IMR-90 (cell line): ENCODE data around the gene C2CD4D. TPM values are rescaled to one million over a fixed set of nuclear protein-coding genes. Genes with fewer than 3 reads are reported as not detected.

Experiments used
- ATAC-seq: fragments of 200-7000 bp; cut with Tn5 transposase; 2 replicates; pipeline ENCODE4 v1.9.1; 2020; ENCODE audit warnings: low read depth, mild to moderate bottlenecking, moderate library complexity
- BruUV-seq: library from RNA; stranded (reverse); fragments of 400-500 nt; replicated peaks from 2 replicates; lab custom pipeline; 2021; lab: Mats Ljungman, UMichigan
- CTCF ChIA-PET: fragments of 300-600 bp; formaldehyde crosslinking; extraction: SDS; loops from one replicate; lab custom pipeline; 2021; ENCODE audit warnings: antibody characterized with exemption; lab: Yijun Ruan, JAX
- POLR2A ChIA-PET: fragments of 300-600 bp; sonication (Branson Sonifier 250); formaldehyde crosslinking; loops from one replicate; lab custom pipeline; 2022; ENCODE audit warnings: antibody characterized with exemption; ENCODE audit not compliant: unreplicated experiment; lab: Charles Lee
- DNase-seq: peaks from one replicate; pipeline ENCODE4 v3.0.0; 2013
- H2AFZ ChIP-seq: replicated peaks from 2 replicates; pipeline ENCODE3; 2013; ENCODE audit warnings: low read length, mild to moderate bottlenecking; ENCODE audit not compliant: poor library complexity
- H2AK5ac ChIP-seq: 2 replicates; pipeline ENCODE4 v1.6.1; 2013; ENCODE audit warnings: low read depth, low read length, inconsistent platforms
- H2AK9ac ChIP-seq: replicated peaks from 2 replicates; pipeline ENCODE3; 2013; ENCODE audit warnings: mild to moderate bottlenecking, low read depth, low read length, moderate library complexity; ENCODE audit not compliant: poor library complexity
- H2BK120ac ChIP-seq: 2 replicates; pipeline ENCODE4 v1.6.1; 2013; ENCODE audit warnings: low read depth, low read length, inconsistent platforms
- H2BK15ac ChIP-seq: 3 replicates; pipeline ENCODE4 v1.6.1; 2013; ENCODE audit warnings: low read depth, low read length, inconsistent platforms
- H2BK20ac ChIP-seq: 2 replicates; pipeline ENCODE4 v1.6.1; 2013; ENCODE audit warnings: low read depth, mild to moderate bottlenecking, inconsistent platforms, low read length, moderate library complexity
- H2BK5ac ChIP-seq: 2 replicates; pipeline ENCODE4 v1.6.1; 2013; ENCODE audit warnings: mild to moderate bottlenecking, low read depth, low read length, inconsistent platforms; ENCODE audit not compliant: poor library complexity, severe bottlenecking
- H3K14ac ChIP-seq: replicated peaks from 2 replicates; pipeline ENCODE4 v1.6.1; 2013; ENCODE audit warnings: low read depth, low read length, inconsistent platforms
- H3K18ac ChIP-seq: 2 replicates; pipeline ENCODE4 v1.6.1; 2013; ENCODE audit warnings: low read depth, low read length, control low read depth
- H3K23ac ChIP-seq: 2 replicates; pipeline ENCODE4 v1.6.1; 2013; ENCODE audit warnings: low read depth, low read length, inconsistent platforms
- H3K27ac ChIP-seq: 2 replicates; pipeline ENCODE4 v1.5.1; 2013; ENCODE audit warnings: mild to moderate bottlenecking, control low read depth, low read length; ENCODE audit not compliant: insufficient read depth
- H3K27me3 ChIP-seq: 2 replicates; pipeline ENCODE4 v1.6.1; 2013; ENCODE audit warnings: low read length; ENCODE audit not compliant: control insufficient read depth, insufficient read depth
- H3K36me3 ChIP-seq: 2 replicates; pipeline ENCODE4 v1.6.1; 2013; ENCODE audit warnings: low read length, mixed read lengths; ENCODE audit not compliant: control insufficient read depth, insufficient read depth
- H3K4ac ChIP-seq: 2 replicates; pipeline ENCODE4 v1.6.1; 2013; ENCODE audit warnings: low read depth, low read length, inconsistent platforms
- H3K4me1 ChIP-seq: 2 replicates; pipeline ENCODE4 v1.6.1; 2013; ENCODE audit warnings: low read length, mixed read lengths; ENCODE audit not compliant: control insufficient read depth, insufficient read depth
- H3K4me2 ChIP-seq: 2 replicates; pipeline ENCODE4 v1.6.1; 2013; ENCODE audit warnings: low read depth, mild to moderate bottlenecking, control low read depth, low read length, moderate library complexity
- H3K4me3 ChIP-seq: 2 replicates; pipeline ENCODE4 v1.5.1; 2013; ENCODE audit warnings: low read depth, mild to moderate bottlenecking, control low read depth, low read length, moderate library complexity; ENCODE audit not compliant: insufficient read depth
- H3K56ac ChIP-seq: 2 replicates; pipeline ENCODE4 v1.6.1; 2013; ENCODE audit warnings: low read length, inconsistent platforms; ENCODE audit not compliant: insufficient read depth; ENCODE audit errors: extremely low read depth
- H3K79me1 ChIP-seq, 2 experiments: 2 replicates each; pipeline ENCODE4 v1.6.1; 2013; ENCODE audit warnings: low read length in 2 of 2, inconsistent platforms in 1 of 2, low read depth in 1 of 2
- H3K9ac ChIP-seq: 2 replicates; pipeline ENCODE4 v1.6.1; 2013; ENCODE audit warnings: low read depth, low read length, control low read depth
- H3K9me1 ChIP-seq: 2 replicates; pipeline ENCODE4 v1.6.1; 2013; ENCODE audit warnings: low read length, inconsistent platforms; ENCODE audit not compliant: insufficient read depth
- H3K9me3 ChIP-seq: 2 replicates; pipeline ENCODE4 v1.6.1; 2013; ENCODE audit warnings: low read length; ENCODE audit not compliant: control insufficient read depth, insufficient read depth
- H4K20me1 ChIP-seq: 2 replicates; pipeline ENCODE4 v1.6.1; 2013; ENCODE audit warnings: low read length, inconsistent platforms; ENCODE audit not compliant: insufficient read depth
- H4K5ac ChIP-seq: 2 replicates; pipeline ENCODE4 v1.6.1; 2013; ENCODE audit warnings: mild to moderate bottlenecking, low read depth, low read length, control low read depth
- H4K8ac ChIP-seq, 2 experiments: 2 replicates each; pipeline ENCODE4 v1.6.1; 2013; ENCODE audit warnings: low read depth in 2 of 2, low read length in 2 of 2, control low read depth in 1 of 2, inconsistent platforms in 1 of 2
- H4K91ac ChIP-seq: 2 replicates; pipeline ENCODE4 v1.6.1; 2013; ENCODE audit warnings: low read depth, low read length, inconsistent platforms; ENCODE audit not compliant: insufficient read depth
- BHLHE40 ChIP-seq: fragments of 150-350 bp; IDR thresholded peaks from 2 replicates; pipeline ENCODE4 v1.6.1; 2016; ENCODE audit warnings: mild to moderate bottlenecking, low read depth, low read length
- CHD1 ChIP-seq: IDR thresholded peaks from 2 replicates; pipeline ENCODE4 v1.6.1; 2012; ENCODE audit warnings: low read depth, low read length, improper control_type of control experiment
- ELK1 ChIP-seq: fragments of 150-350 bp; IDR thresholded peaks from 2 replicates; pipeline ENCODE4 v1.6.1; 2016; ENCODE audit warnings: low read depth, mild to moderate bottlenecking, low read length, moderate library complexity, borderline replicate concordance
- FOS ChIP-seq: fragments of 150-350 bp; IDR thresholded peaks from 2 replicates; pipeline ENCODE4 v1.6.1; 2016; ENCODE audit warnings: low read depth, low read length
- MAZ ChIP-seq: IDR thresholded peaks from 2 replicates; pipeline ENCODE4 v1.6.1; 2012; ENCODE audit warnings: low read depth, mild to moderate bottlenecking, low read length, improper control_type of control experiment, moderate library complexity, borderline replicate concordance
- MXI1 ChIP-seq: IDR thresholded peaks from 2 replicates; pipeline ENCODE4 v1.6.1; 2012; ENCODE audit warnings: low read depth, mild to moderate bottlenecking, low read length, moderate library complexity, borderline replicate concordance
- NFE2L2 ChIP-seq: fragments of 150-350 bp; IDR thresholded peaks from 2 replicates; pipeline ENCODE4 v1.6.1; 2016; ENCODE audit warnings: low read depth, mild to moderate bottlenecking, low read length
- POLR2A ChIP-seq: IDR thresholded peaks from 2 replicates; pipeline ENCODE4 v1.6.1; 2012; ENCODE audit warnings: mild to moderate bottlenecking, low read depth, low read length
- RAD21 ChIP-seq: IDR thresholded peaks from 2 replicates; pipeline ENCODE4 v1.6.1; 2012; ENCODE audit warnings: low read length, improper control_type of control experiment
- RCOR1 ChIP-seq: IDR thresholded peaks from 2 replicates; pipeline ENCODE4 v1.6.1; 2012; ENCODE audit warnings: mild to moderate bottlenecking, low read length, improper control_type of control experiment; ENCODE audit not compliant: insufficient replicate concordance
- RFX5 ChIP-seq: IDR thresholded peaks from 2 replicates; pipeline ENCODE4 v1.8.0; 2012; ENCODE audit warnings: low read depth, mild to moderate bottlenecking, low read length, moderate library complexity
- USF2 ChIP-seq: fragments of 150-350 bp; IDR thresholded peaks from 2 replicates; pipeline ENCODE4 v1.6.1; 2017; ENCODE audit warnings: mild to moderate bottlenecking, antibody characterized with exemption, low read length, low read depth
- WGBS, 2 experiments: methylation state at CpG; one replicate each; pipeline versions ENCODE4 v1.1.5 to v1.1.7; 2013; ENCODE audit warnings: missing lambda C conversion rate in 2 of 2; ENCODE audit not compliant: insufficient read length in 1 of 2; ENCODE audit errors: extremely low coverage in 2 of 2; 5-methylcytosine and 5-hydroxymethylcytosine counted together
- dilution Hi-C: fragments of 300-500 bp; cut with HindIII; formaldehyde crosslinking; loops from one replicate; pipeline ENCODE4 v1.14.3; 2018; ENCODE audit warnings: low sequenced_read_pairs; ENCODE audit not compliant: unreplicated experiment
- in situ Hi-C: fragments of 300-500 bp; cut with MboI; formaldehyde crosslinking; loops from 3 replicates; pipeline ENCODE4 v1.14.3; 2019; ENCODE audit warnings: low sequenced_read_pairs, inconsistent platforms, mixed read lengths
- intact Hi-C: fragments of 100-400 bp; cut with micrococcal nuclease; formaldehyde crosslinking; loops from 2 replicates; pipeline ENCODE4 v1.10.0; 2022
- polyA plus RNA-seq, 3 experiments: library from polyadenylated mRNA; depleted of rRNA; stranded (reverse); fragments of >200 nt; gene quantifications; 2 replicates each; pipeline ENCODE4 v1.2.3, GENCODE V29; 2012; ENCODE audit warnings: low replicate concordance in 1 of 3
- total RNA-seq: library from RNA; depleted of rRNA; stranded (reverse); fragments of >200 nt; gene quantifications from 2 replicates; pipeline ENCODE4 v1.2.3, GENCODE V29; 2012

C2CD4D gene
- total and polyA plus RNA-seq, 2 of the 4 experiments (the other 2 are of a cell fraction) = not detected

- Histone ChIP-seq H3K9me1 (no peaks in the 10 kb centered on the region), H3K9me3 (no peaks in the 10 kb centered on the region), H4K20me1 (no peaks in the 10 kb centered on the region)
Observed at GRCh38 chr1:151843398-151843797, 3.8 kb upstream of the C2CD4D start.

More at GRCh38 chr1:151843398-151843797, 3.8 kb upstream of the C2CD4D start:
- no peak overlapping the region for H4K91ac ChIP-seq
- H3K23ac ChIP-seq = no peak overlapping the region
- TF ChIP-seq USF2 (no peak), ELK1 (no peak), RAD21 (no peak), CHD1 (no peak), NFE2L2 (no peak), FOS (no peak), RCOR1 (no peak), MXI1 (no peak), POLR2A (no peak), BHLHE40 (no peak), MAZ (no peak), RFX5 (no peak)
- POLR2A ChIA-PET = no interaction called here
- no peaks in the 10 kb centered on the region for H3K36me3 ChIP-seq
- no peak overlapping the region for H2BK15ac ChIP-seq
- no peak overlapping the region for H3K27ac ChIP-seq
- in situ Hi-C loops = no loop called here
- no peak overlapping the region for H2BK5ac ChIP-seq
- H2AFZ ChIP-seq = no peak overlapping the region
- CTCF ChIA-PET = interaction anchor here (0.5 kb wide), 1 partner anchor 84 kb away, joined by 4 read pairs; no protein-coding TSS in a partner anchor
- peaks cover 32% of the 10 kb centered on the region for H3K27me3 ChIP-seq
- H3K4ac ChIP-seq = no peak overlapping the region
- ATAC-seq (no peak), DNase-seq (no peak)
- H3K4me3 ChIP-seq = no peak overlapping the region
- WGBS, 2 experiments = no CpG with 5 or more reads among the region's 2 CpGs
- no peak overlapping the region for H3K9ac ChIP-seq
- no peak overlapping the region for H2BK20ac ChIP-seq
- no peaks in the 10 kb centered on the region for H3K79me1 ChIP-seq
- H3K4me1 ChIP-seq = peaks cover 1% of the 10 kb centered on the region; the same call in 1 of the 2 replicates
- no peak overlapping the region for H3K14ac ChIP-seq
- H3K56ac ChIP-seq = no peak overlapping the region
- H2BK120ac ChIP-seq = no peak overlapping the region
- H3K18ac ChIP-seq = no peak overlapping the region
- no peak overlapping the region for H2AK9ac ChIP-seq
- H4K8ac ChIP-seq = no peak overlapping the region
- dilution Hi-C loops = no loop called here
- no peak overlapping the region for H2AK5ac ChIP-seq
- intact Hi-C loops = no loop called here
- BruUV-seq = no TSS peak
- no peak overlapping the region for H3K4me2 ChIP-seq
- no peak overlapping the region for H4K5ac ChIP-seq
